ENCODE measurements around the gene KRT6C.
"Not testable (repeated sequence)": the region's sequence is repeated elsewhere in the genome, so short reads cannot be mapped to it uniquely, and the experiment has no call there.

KRT6C gene

DNA sequence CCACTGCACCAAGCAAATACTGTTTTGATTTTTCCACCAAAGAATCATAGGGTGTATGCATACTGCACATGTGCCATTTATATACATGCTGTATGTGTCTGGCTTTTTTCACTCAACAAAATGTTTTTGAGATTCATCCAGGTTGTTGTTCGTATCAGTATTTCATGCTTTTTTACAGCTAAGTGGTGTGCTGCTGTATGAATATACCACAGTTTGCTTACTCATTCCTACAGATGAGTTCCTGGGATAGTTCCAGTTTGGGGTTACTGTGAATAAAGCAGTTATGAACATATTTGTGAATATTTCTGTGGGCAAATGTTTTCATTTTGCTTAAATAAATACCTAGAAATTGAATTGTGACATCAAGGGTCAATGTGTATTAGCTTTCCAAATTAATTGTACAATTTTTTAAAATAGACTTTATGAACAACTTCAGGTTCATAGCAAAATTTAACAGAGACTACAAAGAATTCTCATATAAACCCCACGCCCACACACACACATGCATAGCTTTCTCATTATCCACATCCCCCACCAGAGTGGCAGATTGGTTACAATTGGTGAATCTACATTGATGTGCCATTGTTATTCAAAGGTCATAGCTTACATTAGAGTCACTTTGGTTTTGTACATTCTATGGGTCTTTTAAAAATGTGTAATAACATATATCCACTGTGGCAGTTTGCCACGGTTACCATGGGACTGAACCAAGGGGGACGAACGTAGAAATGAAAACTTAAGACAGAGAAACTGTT, 26.4 kb upstream of the KRT6C start:
- DNase-seq, result no peak

DNA sequence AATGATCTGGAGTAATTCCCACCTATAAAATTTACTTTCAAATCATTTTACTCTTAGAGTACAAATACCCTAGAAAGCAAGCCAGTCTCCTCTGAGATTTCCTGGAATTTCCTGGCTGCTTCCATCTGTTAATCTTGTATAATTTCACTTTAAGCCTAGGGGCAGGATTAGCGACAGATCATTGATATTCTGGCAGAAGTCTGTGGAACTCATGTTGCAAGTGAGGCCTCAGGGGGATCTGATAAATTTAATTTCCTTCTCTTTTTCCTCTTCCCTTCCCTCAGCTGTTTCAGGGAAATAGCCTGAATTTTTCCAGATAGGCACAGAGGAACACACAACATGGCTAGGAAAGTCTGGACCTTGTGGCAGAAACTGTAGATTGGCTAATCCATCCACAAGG, 25.3 kb upstream of the KRT6C start:
- no peak for DNase-seq

DNA sequence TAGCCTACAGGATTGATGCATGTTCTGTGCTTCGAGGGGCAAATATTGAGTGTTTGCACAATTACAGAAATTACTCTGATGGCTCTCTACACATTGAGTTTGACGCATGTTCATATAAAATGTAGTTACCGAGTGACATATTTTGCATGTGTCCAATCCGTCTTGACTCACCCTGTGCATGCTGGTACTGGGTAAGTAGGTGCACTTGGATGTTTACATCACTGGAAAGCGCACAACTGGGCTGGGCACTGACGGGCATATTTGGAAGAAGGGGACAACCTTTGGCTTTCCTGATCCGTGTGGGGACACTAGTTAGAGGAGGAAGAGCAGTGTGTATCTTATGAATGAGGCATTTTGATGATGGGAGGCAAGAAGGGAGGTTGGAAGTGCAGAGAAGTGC, 24.4 kb upstream of the KRT6C start:
- no peak for DNase-seq

DNA sequence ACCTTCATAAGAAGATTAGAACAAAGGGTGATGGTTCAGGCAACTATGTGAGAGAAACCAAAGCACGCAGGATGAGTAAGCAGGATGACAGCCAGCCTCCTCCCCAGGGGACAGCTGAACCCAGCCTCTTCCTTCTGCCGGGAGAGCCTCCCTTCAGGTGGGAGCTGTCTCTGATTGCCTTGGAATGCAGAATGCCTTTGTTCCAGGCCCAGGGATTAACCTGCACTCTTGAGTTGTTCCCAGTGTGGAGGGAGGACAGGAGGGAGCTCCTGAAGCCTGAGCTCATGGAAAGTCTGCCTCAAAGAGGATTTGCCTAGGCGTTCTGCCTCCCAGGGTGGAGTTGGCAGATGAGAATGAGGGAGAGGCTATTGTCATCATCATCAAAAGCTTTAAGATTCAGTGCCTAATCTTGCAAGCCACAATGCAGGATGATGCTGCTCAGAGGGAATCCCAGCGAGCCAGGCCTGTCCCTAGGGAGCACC, 23.0 kb upstream of the KRT6C start:
- no peak for DNase-seq

DNA sequence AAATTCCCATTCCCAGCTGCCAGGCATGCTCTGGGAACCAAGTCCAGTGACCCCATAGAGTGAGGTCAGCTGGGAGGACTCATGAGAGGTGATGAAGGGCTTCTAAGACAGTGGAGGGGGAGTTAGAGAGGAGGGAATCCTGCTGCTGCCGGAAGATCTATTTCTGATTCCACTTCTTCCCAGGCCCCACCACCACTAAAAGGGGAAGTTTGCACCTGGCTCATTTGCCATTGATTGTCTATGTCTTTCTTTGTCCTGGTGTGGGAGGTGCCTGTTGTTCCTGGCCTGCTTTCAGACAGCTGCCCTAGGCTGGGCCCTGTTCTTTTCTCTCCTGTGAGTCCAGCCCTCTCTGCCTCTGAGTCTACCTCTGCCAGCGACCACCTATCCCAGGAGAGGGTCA, 22.4 kb upstream of the KRT6C start:
- no peak for DNase-seq

DNA sequence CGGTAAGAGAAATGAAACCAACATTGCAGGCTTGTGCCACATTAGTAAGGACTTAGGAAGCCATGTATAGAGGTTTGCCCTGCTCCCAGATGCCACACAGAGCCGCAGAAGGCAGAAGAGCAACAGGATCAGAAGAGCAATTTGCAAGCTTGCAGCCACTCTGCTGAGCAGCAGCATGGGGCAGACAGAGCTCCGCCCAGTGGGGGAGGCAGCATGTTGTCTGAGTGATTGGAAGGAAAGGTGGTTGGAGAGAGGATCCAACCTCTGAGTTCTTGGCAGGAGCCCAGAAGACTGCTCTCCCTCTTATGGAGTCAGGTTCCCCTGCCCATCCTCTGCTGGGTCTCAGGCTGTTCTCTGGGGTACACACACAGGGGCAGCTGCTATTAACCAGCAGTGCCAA, 21.8 kb upstream of the KRT6C start:
- DNase-seq, result peak; percentile 15

DNA sequence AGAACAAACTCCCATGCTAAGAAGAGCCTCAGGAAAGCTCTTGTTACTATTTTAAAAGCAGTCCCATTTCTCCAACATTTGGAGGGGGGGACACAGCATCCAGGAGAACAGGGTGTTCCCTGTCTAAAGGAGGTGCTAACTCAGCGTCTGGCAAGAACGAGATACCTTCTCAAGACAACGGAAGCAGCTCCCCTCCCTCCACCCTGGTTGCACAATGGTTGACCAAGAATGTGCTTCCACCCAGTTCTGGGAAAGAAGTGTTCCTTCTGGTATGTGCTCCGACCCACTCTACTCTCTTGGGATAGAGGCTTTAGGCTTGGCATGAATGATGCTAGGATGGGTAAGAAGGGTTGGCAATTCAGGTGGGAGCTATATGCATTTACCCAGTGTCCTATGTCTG, 20.9 kb upstream of the KRT6C start:
- no peak for DNase-seq

DNA sequence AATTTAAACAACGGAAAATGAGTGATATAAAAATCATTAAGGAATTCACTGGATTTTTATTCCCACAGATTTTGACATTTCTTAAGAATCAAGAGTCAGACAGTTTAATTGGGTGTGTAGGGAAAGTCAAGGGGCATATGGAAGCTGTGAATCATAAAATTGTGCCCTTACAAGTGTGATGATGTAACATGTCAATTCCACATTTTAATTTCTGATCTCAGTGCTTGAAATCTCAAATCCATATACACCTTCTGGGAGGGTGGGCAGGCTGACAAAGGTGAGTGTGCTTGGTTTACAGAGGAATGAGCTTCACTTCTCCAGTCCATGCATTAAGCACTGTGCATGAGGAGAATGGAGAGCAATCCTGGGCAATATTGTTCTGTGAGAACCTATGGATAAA, 20.5 kb upstream of the KRT6C start:
- DNase-seq, result no peak

DNA sequence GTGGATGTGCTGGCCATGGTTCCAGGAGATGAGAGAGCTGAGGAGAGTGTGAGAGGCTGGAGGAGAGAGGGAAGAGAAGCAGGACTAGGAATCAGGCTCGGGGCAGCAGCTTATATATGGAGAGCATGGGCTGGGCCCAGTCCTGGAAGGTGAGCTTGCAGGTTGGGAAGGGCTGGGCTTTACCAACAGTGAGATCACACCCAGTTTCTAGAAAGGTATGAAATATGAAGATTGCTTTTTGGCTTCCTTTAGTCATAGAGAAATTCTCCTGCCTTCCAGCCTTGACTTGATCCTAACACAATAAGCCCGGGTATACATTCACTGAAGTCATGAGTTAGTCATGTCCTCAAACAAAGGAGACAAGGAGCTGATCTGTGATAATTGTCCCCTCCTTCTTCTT, 19.6 kb upstream of the KRT6C start, which contains the start of gene KRT6A:
TSS of gene KRT6A (minus strand) at position 86 of the 400 bp plus-strand sequence. CDS start at position 17, 69 bp downstream.
- DNase-seq, result no peak

DNA sequence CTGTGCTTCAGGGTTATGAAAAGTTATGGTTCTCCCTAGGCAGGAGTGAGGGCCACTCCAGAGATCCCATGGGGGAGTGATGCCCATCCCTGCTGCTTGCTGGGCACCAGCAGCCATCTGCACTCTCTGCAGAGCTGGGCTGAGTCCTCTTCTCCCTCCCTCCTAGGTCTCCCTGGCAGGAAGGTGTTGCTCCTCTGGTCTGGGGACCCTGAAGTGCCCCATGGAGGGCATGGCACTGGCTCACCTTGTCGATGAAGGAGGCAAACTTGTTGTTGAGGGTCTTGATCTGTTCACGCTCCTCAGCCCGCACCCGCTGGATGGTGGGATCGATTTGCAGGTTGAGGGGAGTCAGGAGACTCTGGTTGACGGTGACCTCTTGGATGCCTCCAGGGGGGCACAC, 18.8 kb upstream of the KRT6C start:
- DNase-seq, result not testable (repeated sequence)

DNA sequence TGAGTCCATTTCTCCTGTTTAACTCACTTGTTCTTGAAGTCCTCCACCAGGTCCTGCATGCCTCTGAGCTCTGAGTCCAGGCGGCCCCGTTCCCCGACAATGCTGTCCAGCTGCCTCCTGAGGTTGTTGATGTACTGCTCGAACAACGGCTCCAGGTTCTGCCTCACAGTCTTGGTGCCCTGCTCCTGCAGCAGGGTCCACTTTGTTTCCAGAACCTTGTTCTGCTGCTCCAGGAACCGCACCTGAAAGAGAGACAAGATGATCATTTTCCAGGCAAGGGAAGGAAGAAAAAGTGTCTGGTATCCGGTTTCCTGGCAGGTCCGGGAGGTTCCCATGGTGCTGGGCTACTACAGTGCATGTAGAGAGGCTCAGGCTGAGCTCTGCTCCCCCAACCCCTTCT, 17.9 kb upstream of the KRT6C start:
- not testable (repeated sequence) for DNase-seq

DNA sequence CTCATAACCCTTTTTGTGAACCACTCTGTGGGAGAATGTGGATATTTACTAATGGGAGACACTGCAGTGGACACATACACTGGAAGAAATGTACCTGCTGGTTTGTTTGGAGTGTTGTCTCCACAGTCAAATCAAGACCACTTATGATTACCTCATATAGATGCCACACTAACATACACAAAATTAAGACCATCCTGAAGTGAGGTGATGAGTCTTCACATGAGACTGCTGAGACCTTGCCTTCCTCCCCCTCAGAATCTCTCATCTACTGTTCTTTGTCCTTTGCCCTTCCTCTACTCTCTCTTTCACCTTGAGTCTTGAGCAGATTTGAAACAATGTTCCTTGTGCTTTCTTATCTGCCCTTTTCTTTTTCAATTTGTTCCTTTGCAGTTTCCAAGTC, 15.1 kb upstream of the KRT6C start:
- no peak for DNase-seq

DNA sequence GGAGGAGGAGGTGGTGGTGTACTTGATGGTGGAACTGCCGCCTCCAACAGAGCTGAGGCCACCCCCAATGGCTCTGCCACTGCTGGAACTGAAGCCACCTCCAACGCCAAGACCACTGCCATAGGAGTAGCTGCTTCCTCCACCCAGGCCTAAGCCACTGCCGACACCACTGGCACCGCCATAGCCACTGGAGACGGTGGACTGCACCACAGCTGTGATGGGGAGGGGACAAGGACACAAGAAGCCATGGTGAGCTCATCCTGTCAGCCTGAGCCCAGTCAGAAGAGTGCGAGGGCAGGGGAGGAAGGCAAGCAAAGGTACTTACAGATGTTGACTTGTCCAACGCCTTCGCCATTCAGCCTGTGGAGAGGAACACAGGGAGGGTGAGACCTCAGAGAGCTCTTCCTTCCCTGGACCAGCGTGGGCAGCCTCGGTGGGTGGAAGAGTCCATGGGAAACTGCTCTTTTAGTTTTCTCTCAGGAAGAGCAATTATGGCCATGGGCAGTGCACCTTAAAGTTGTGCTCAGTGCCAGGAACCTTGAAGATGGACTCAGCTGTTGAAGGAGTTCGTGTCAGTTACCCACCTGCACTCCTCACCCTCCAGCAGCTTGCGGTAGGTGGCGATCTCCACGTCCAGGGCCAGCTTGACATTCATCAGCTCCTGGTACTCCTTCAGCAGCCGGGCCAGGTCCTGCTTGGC, 14.3 kb upstream of the KRT6C start:
- DNase-seq, result not testable (repeated sequence)

DNA sequence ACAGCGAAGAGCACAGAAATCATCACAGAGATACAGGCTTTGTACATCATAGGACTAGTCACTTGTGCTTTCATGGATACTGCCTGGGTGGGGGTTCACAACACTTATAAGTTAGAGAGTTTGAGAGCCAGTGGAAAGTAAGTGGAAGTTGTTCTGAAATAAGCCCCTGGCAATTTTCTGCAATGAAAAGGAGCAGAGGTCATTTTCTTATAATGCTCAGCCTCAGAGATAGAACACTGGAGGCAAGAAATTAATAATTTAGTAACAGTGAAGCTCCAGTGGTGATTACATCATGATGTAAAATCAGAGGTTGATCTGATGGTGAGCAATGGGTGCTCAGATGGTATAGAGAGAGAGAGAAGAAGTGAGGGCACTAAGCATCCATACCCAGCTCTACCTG, 13.6 kb upstream of the KRT6C start:
- no peak for DNase-seq

DNA sequence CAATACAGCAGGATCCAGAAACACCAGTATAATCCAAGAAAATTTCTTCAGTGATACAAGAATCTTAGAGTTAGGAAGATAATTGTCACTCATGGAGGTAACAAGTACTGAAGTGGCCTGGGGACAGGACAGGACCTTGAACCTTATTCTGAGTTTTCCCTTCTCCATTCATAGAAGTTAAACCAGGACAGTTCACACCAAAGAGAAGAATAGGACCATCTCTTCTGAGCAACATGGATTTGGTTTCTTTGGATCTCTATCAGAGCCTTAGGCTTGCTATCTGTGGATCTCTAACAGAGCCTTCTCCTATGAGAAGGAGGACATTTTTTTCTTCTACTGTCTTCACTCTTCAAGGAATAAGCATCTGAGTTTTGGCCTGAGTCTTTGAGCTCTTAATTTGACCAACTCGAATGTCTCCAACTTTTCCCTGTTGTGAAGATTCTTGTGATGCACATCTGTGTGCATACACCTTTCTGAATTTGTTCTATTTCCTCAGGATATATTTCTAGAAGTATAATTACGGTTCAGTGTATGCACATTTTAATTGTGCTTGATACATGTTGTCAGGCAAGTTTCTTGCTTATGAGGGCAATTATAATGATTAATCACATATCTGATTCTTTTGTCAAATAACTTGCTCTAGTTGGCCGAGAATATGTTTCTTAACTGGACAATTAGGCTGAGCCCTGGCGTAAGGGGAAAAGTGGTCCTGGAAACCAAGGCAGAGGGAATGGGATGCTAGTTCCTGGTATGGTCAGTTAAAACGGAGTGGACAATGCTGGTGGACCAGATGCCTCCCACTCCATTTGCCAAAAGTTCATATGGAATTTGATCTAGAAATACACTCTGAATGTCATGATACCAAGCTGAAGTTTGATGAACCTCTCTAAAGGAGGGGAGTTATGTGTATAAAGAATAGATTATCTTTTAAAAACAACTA, 12.8 kb upstream of the KRT6C start:
- no peak for DNase-seq

DNA sequence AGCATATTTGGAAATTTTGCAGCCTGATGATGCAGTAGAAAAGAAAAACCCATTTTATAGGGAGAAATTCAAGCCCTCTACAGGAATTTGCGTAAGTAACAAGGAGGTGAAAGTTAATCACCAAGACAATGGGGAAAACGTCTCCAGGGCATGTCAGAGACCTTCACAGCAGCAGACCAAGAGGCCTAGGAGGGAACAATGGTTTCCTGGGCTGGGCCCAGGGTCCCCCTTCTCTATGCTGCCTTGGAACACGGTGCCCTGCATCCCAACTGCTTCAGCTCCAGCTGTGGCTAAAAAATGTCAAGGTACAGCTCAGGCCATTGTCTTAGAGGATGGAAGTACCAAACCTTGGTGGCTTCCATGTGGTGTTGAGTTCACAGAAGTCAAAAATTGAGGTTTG, 6.5 kb upstream of the KRT6C start:
- DNase-seq, result no peak

DNA sequence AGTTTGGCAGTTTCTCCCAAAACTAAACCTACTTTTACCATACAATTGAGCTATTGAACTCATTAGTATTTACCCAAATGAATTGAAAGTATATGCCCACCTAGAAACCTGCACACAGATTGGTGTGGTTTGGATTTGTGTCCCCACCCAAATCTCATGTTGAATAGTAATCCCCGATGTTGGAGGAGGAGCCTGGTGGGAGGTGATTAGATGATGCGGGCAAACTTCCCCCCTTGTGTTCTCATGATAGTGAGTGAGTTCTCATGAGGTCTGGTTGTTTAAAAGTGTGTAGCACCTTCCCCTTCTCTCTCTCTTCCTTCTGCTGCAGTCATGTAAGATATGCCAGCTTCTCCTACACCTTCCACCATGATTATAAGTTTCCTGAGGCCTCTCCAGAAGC, 4.0 kb upstream of the KRT6C start:
- no peak for DNase-seq

DNA sequence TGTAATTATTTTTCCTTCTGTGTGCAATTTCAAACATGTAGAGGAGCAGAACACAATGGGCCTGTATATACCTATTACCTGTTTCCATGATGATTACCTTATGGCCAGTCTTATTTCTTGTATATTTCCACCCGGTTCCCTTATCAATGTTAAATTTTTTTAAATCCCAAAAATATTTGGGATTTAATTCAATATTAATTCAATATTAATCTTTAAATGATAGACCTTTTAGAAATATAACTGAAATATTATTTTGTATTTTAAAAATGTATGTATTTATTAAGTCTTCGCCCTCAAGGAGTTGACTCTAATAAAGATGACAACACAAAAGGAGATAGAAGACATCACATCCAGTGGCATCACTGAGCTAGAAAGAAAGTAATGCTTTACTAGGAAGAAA, 607 bp upstream of the KRT6C start:
- no peak for DNase-seq

DNA sequence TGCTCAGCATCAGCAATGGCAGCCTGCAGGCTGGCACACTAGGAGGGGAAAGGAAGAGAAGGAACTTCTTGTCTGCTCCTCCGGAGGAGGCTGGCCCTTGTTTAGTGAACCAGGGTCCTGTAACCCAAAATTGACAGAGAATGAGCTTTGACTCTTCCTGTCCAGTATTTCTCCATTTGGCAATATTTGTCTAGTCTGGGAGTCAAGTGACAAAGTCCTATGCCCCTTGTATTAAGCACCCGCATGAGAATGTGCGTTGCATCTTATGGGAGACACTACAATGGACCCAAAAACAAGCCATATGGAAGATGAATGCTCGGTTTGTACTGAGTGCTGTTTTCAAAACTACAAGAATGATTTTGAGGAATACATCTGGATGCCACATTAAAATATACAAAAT, 3.8 kb downstream of the KRT6C start:
- no peak for DNase-seq

DNA sequence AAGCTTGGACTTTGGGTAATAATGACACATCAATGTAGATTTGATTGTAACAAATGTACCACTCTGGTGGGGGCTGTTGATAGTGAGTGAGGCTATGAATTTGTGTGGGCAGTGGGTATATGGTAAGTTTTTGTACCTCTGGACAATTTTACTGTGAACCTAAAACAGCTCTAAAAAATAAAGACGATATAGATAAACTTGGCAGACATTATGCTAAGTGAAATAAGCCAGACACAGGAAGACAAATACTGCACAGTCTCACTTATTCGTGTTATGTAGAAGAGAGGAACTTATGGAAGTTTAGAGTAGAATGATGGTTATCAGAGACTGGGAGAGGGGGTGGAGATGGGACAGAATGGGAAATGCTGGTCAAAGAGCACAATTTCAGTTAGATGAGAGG, 8.7 kb downstream of the KRT6C start:
- no peak for DNase-seq

DNA sequence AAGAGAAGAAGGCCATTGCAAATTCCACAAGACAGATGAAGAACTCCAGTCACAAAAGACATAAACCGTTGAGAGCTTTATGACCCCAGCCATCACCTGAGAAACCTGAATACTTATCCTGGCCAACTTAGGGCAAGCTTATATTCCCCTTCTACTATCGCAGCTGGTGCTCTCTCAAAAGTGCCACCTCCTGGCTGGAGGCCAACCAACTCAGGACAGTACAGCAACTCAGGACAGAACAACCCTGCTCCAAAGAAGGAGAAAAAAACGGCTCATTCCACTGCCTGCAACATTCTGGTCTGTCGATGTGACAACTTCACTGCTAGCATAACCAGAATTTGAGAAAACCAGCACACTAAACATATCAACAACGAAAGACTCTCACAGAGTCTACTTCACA, 11.9 kb downstream of the KRT6C start:
- no peak for DNase-seq

DNA sequence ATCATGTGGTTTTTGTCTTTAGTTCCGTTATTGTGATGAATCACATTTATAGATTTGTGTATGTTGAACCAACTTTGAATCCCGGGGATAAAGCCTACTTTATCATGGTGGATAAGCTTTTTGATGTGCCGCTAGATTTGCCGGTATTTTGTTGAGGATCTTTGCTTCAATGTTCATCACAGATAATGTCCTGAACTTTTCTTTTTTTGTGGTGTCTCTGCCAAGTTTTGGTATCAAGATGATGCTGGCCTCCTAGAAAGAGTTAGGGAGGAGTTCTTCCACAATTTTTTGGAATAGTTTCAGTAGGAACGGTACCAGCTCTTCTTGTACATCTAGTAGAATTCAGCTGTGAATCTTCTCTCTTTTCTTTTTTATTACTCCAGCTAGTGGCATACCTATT, 14.7 kb downstream of the KRT6C start:
- DNase-seq, result no peak

DNA sequence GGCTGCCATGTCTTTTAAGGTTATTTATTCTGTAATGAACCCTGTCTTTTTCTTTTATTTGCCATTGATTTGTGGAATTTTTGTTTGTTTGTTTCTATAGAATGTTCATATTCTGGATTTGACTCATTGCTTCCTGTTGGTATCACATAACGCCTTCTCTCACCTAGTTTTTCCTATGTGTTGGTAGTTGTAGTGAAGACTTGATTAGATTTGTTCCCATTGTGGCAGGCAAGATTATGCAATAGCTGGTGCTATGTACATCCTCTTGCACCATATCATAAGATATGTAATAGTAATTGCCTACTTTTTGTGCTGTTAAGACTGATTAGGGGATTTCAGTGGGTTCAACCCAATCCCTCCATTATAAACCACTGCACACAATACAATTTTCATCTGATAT, 17.8 kb downstream of the KRT6C start:
- peak; percentile 30 for DNase-seq

All from hematopoietic multipotent progenitor cell treated with erythropoietin and hydrocortisone succinate and interleukin-3 and kit ligand, for 4 days (in vitro differentiated cells).